NCI-H526 (cell line): ENCODE measurements around the gene RSF1.

ENCODE experiments used
- DNase-seq, 2 experiments: peaks; one replicate each; lab custom pipeline; 2025; lab: John Stamatoyannopoulos, UW

RSF1 gene

GRCh38 chr11:77750394-77751156 lies 69.9 kb downstream of the RSF1 start:
- DNase-seq = no peak

- no peak for DNase-seq
These were observed 71.3 kb downstream of the RSF1 start for GRCh38 chr11:77749232-77749631.

GRCh38 chr11:77748266-77748665 lies 72.3 kb downstream of the RSF1 start:
- no peak for DNase-seq

- no peak for DNase-seq
These were observed 73.0 kb downstream of the RSF1 start for GRCh38 chr11:77747381-77747969.

- DNase-seq = no peak
These were observed 84.0 kb downstream of the RSF1 start for GRCh38 chr11:77736473-77736872.

GRCh38 chr11:77734890-77735289 lies 85.6 kb downstream of the RSF1 start:
- no peak for DNase-seq

- no peak for DNase-seq
These were observed 88.4 kb downstream of the RSF1 start for GRCh38 chr11:77732143-77732542.

- no peak for DNase-seq
These were observed 89.7 kb downstream of the RSF1 start for GRCh38 chr11:77730789-77731188.

- no peak for DNase-seq
These were observed 91.5 kb downstream of the RSF1 start for GRCh38 chr11:77729063-77729462.

- no peak for DNase-seq
These were observed 92.2 kb downstream of the RSF1 start for GRCh38 chr11:77728203-77728786.

GRCh38 chr11:77726524-77726923 lies 94.0 kb downstream of the RSF1 start:
- DNase-seq = no peak

- no peak for DNase-seq
These were observed 95.1 kb downstream of the RSF1 start for GRCh38 chr11:77725433-77725832.

GRCh38 chr11:77724636-77725035 lies 95.9 kb downstream of the RSF1 start:
- DNase-seq = no peak

- no peak for DNase-seq
These were observed 97.5 kb downstream of the RSF1 start for GRCh38 chr11:77723024-77723423.

GRCh38 chr11:77710358-77710757 lies 110.2 kb downstream of the RSF1 start:
- no peak for DNase-seq

- no peak for DNase-seq
These were observed 114.5 kb downstream of the RSF1 start for GRCh38 chr11:77705876-77706579.

GRCh38 chr11:77705195-77705875 lies 115.2 kb downstream of the RSF1 start:
- DNase-seq = no peak

- no peak for DNase-seq
These were observed 116.5 kb downstream of the RSF1 start for GRCh38 chr11:77704029-77704428.

- DNase-seq = no peak
These were observed 121.1 kb downstream of the RSF1 start for GRCh38 chr11:77699425-77699824.

GRCh38 chr11:77698896-77699295 lies 121.6 kb downstream of the RSF1 start:
- no peak for DNase-seq

GRCh38 chr11:77697865-77698264 lies 122.7 kb downstream of the RSF1 start:
- no peak for DNase-seq

GRCh38 chr11:77695417-77695816 lies 125.1 kb downstream of the RSF1 start:
- no peak for DNase-seq
